GM18507 (cell line): ENCODE results near the gene GNG4.

Source experiments
- DNase-seq: peaks from one replicate; pipeline ENCODE4 v3.0.0; 2011; ENCODE audit warnings: low read depth; ENCODE audit not compliant: insufficient read length; ENCODE audit errors: extremely low spot score
- FAIRE-seq: peaks from 2 replicates; lab custom pipeline; 2011; peaks lifted over from hg19 to GRCh38; lab: Jason Lieb, UNC

The GNG4 gene

GRCh38 chr1:235649368-235650163 lies at the start of gene GNG4:
TSS of gene GNG4 (minus strand) at chr1:235649784. CDS start at chr1:235583838, 65,946 bp downstream.
- FAIRE-seq (no peak), DNase-seq (no peak)

- FAIRE-seq: no peak
- no peak for DNase-seq
Measured at GRCh38 chr1:235697508-235697907, 47.9 kb upstream of the GNG4 start.

DNA sequence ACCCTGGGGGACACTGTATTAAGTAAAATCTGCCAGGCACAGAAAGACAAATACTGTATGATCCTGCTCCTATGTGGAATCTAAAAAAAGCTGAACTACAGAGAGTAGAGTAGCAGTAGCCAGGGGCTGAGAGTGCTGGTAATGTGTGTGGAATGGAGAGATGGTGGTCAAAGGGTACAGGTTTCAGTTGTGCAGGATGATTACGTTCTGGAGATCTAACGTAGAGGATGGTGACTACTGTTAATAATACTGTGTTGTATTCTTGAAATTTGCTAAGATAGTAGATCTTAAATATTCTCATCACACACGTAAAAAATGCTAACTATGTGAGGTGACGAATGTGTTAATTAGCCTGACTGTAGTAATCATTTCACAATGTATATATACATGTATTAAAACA lies 39.8 kb upstream of the GNG4 start:
- FAIRE-seq (no peak), DNase-seq (no peak)

- FAIRE-seq: no peak
- DNase-seq: no peak
Measured at GRCh38 chr1:235688096-235688495, 38.5 kb upstream of the GNG4 start.

- FAIRE-seq: no peak
Measured at GRCh38 chr1:235683653-235684052, 34.1 kb upstream of the GNG4 start.

DNA sequence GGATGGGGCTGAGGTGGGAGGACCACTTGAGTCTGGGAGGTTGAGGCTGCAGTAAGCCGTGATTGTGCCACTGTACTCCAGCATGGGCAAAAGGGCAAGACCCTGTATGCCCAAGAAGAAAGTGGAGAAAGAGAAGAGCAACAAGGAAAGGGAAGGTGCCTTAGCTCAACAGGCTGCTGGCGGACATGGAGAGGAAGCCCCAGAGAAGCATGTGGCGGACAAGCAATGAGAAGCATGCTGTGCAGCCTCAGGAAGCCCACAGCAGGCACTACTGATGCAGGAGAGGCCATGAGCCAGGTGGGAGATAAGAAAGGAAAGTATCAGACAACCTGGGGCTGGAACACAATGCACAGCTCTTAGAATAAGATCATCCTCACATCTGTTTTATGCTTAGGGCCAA lies 32.6 kb upstream of the GNG4 start:
- no peak for DNase-seq
- FAIRE-seq: no peak

More at GRCh38 chr1:235683653-235684052, 34.1 kb upstream of the GNG4 start:
- DNase-seq: no peak

DNA sequence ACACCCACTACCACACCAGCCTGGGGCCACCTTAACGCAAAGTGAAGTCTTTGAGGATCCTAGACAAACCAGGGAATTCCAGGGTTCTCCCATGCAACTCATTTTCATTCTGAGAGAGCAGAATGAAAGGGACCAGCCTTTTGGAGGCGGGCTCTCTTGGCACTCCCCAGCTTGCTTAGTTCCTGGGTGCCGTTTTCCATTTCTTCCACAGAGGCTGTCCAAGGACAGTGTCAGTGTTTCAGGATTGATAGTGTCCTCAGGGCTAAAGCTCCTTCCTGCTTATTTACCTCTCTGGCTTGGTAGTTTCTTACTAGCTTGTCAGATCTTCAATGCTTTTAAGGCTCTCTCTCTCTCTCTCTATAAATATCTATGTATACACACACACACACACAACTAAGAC lies 30.1 kb upstream of the GNG4 start:
- DNase-seq (no peak), FAIRE-seq (no peak)

GRCh38 chr1:235679005-235679404 lies 29.4 kb upstream of the GNG4 start:
- DNase-seq (no peak), FAIRE-seq (no peak)

- DNase-seq (no peak), FAIRE-seq (no peak)
Measured at GRCh38 chr1:235675152-235675890, 25.7 kb upstream of the GNG4 start.

DNA sequence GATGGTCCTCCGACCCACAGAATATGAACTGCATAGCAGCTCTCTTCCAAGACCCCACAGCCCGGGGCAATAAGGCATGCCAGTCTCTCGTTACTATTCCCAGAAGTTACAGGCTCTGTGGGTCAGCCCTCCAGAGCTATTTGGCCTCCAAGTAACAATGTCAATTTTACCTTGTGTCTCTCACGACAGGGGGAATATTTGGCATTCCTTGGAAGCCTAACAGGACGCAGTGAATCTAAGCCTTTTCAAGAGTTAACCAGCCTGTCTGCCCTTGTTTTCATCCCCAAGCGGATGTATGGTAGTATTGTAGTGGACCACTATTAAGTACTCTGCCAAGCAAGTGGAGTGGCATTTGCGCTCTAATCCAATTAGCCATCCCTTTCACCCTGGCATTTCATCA lies 24.4 kb upstream of the GNG4 start:
- no peak for DNase-seq
- FAIRE-seq: no peak

DNA sequence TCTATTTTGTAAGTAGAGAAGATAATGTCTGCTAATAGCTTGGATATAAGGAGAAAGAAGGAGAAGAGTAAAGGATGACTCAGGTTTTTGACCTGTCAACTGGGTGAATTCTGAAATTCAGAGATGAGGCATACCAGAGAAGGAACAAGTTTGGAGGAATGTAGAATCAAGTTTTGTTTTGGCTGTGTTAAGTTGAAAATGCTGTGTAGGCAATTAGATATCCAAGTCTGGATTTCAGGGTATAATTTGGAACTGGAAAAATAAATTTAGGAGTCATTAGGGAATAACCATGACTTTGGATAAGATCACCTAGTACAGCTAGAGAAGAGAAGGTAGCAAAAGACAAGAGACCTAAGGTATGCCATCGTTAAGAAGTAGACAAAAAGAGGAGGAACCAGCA lies 22.4 kb upstream of the GNG4 start:
- FAIRE-seq (no peak), DNase-seq (no peak)

DNA sequence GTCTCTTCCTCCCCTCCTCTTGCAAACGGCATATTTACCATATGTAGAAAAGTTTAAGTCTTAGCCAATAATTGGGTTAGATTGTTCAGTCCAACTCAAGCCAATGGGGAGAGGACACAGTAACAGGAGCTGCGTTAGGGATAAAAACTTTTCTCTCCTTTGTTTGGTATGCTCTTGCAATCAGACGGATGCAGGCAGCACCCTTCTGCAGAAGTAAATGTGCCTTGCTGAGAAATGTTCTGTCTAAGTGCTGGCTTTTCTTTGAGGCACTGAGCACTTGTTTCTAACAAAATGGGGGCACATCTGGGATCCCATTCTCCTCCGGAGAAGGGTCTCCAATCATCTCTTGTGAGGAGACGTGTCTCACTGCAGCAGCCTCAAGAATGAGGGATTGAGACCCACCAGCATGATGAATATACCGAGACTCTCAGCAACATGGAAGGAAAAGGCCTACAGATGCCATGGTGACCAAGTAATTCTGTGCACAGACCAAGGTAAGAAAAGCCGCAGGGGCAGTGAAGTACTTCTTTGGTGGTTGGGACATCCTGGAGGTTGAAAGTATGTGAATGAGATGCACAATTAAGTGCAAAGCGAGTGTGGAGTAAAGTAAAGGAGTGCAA lies 20.7 kb upstream of the GNG4 start:
- DNase-seq: no peak
- FAIRE-seq: no peak

DNA sequence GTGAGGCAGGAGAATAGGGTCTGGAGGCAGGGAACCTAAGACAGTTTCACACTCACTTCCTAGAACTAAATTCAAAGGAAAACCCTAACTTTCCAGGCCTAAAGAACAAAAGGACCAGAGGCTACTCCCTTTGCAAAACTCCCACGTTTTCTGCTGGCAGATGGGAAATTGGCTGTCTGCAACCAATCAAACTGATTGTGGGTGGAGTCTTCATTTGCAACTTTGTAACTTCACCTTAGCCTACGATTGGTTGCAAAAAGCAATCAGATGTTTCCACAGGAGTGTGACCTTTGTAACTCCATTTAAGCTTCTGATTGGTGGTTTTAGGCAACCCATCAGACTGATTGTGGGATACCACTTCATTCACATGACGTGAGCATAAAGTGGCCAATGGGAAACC lies 19.7 kb upstream of the GNG4 start:
- DNase-seq (no peak), FAIRE-seq (no peak)

DNA sequence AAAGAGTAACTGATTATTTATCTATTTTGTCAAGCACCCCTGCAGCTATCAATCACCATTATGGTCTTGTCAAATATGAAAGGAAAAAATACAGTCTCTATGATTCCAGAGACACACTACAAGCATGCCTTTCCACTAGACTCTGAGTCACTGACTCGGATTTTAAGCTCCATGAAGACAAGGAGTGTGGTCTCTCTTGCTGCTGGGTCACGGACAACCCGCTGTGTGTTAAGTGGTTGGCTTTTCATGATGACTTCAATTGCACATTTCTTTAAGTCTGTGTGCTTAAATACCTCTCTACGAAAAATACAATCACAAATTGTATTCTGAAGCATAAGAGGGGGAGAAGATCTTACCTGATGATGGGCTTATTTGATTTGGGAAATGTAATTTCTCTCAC lies 14.0 kb upstream of the GNG4 start:
- FAIRE-seq: no peak
- no peak for DNase-seq

- DNase-seq (no peak), FAIRE-seq (no peak)
Measured at GRCh38 chr1:235661568-235661967, 12.0 kb upstream of the GNG4 start.

DNA sequence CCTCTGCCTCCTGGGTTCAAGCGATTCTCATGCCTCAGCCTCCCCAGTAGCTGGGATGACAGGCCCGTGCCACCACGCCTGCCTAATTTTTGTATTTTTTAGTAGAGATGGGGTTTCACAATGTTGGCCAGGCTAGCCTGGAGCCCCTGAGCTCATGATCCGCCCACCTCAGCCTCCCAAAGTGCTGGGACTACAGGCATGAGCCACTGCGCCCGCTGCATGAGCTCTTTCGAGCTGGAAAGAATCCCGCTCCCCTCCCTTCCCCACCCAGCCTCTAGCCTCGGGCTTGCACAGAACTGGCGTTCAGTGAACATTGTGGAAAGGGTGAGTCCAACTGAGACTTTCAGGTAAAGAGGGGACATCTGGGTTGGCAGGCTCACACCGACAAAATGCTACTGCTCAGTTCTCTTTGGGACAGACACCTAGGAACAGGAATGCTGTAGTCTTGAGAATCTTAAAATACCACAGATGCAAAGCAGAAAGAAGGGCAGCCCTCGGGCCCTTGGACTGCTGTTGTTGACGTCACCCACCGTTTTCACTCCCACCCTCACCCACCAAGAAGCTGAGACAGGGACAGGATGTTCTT lies 9.7 kb upstream of the GNG4 start:
- FAIRE-seq: no peak
- no peak for DNase-seq

- FAIRE-seq: no peak
- DNase-seq: no peak
Measured at GRCh38 chr1:235657747-235658526, 8.4 kb upstream of the GNG4 start.

- FAIRE-seq: no peak
- no peak for DNase-seq
Measured at GRCh38 chr1:235657269-235657668, 7.7 kb upstream of the GNG4 start.

GRCh38 chr1:235652364-235652763 lies 2.8 kb upstream of the GNG4 start:
- no peak for FAIRE-seq
- DNase-seq: no peak
